NK-92 (cell line): ENCODE measurements around the gene FOXL2NB.

Experiments
- DNase-seq: peaks from one replicate; lab custom pipeline; 2025; ENCODE audit not compliant: unreplicated experiment; lab: John Stamatoyannopoulos, UW

Gene FOXL2NB

GRCh38 chr3:138987181-138987580 is 40.2 kb downstream of the FOXL2NB start:
- no peak for DNase-seq

DNA sequence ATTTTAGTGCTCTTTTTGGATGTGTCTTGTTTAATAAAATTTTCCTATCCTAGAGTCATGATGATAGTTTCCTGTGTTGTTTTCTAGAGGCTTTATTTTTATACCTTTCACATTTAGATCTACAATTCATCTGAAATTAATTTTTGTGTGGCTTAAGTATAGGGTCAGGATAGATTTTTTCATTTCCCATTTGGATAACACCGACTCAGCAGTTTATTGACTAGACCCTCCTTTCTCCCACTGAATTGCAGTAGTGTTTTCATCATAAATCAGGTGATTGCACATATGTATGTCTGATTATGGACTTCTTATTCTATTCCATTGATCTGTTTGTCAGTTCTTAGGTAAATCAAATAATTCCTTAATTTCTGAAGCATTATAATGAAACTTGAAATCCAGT is 48.7 kb downstream of the FOXL2NB start:
- no peak for DNase-seq
